Measurements from ENCODE around the gene TYK2. TPM values are rescaled to one million over a fixed set of nuclear protein-coding genes. Genes with fewer than 3 reads are reported as not detected.

TYK2 gene
- total and polyA plus RNA-seq, 2 of the 13 experiments (the other 11 are each of a cell fraction or from before 2014, with no cell fraction given) = 38.8 to 60.1 TPM

- peak; percentile 58 for TF ChIP-seq ELF3 (CRISPR knock-in tag; IDR thresholded peaks at IDR 0.05)
- TF ChIP-seq ZBTB38 (CRISPR knock-in tag; IDR thresholded peaks at IDR 0.05) = 0 out of 2 replicates have a peak, but pooled peaks have one; percentile 50
- no peak for TF ChIP-seq RORA (CRISPR knock-in tag; IDR thresholded peaks at IDR 0.05)
- TF ChIP-seq ZFP1 (CRISPR knock-in tag; IDR thresholded peaks at IDR 0.05) = peak; percentile 27; the same call in 1 of the 2 replicates
- TF ChIP-seq SKI (IDR thresholded peaks at IDR 0.05; ENCODE audit: partially characterized antibody) = no peak
- TF ChIP-seq CREBL2 (CRISPR knock-in tag; IDR thresholded peaks at IDR 0.05; ENCODE audit: borderline replicate concordance) = no peak
- peak; percentile 89 for TF ChIP-seq ARID4A (CRISPR knock-in tag; IDR thresholded peaks at IDR 0.05; ENCODE audit: borderline replicate concordance)
- no peak for TF ChIP-seq ZNF431 (CRISPR knock-in tag; IDR thresholded peaks at IDR 0.05; ENCODE audit: borderline replicate concordance, low read depth)
- TF ChIP-seq MXD3 (CRISPR knock-in tag; IDR thresholded peaks at IDR 0.05) = peak; percentile 59
- TF ChIP-seq ESRRA (CRISPR knock-in tag; IDR thresholded peaks at IDR 0.05; ENCODE audit: low read depth) = no peak
- TF ChIP-seq ZFY (CRISPR knock-in tag; IDR thresholded peaks at IDR 0.05) = peak; percentile 67
- TF ChIP-seq ZNF143 (CRISPR knock-in tag; IDR thresholded peaks at IDR 0.05) = no peak
- TF ChIP-seq CCDC6 (CRISPR knock-in tag; IDR thresholded peaks at IDR 0.05) = peak; percentile 65
- no peak for TF ChIP-seq MTF1 (CRISPR knock-in tag; IDR thresholded peaks at IDR 0.05)
- TF ChIP-seq THAP11 (CRISPR knock-in tag; IDR thresholded peaks at IDR 0.05) = peak; percentile 85
- TF ChIP-seq ZMAT5 (CRISPR knock-in tag; IDR thresholded peaks at IDR 0.05; ENCODE audit: borderline replicate concordance, low read depth) = no peak
- no peak for TF ChIP-seq ZNF646 (CRISPR knock-in tag; IDR thresholded peaks at IDR 0.05)
- TF ChIP-seq ZBTB42 (CRISPR knock-in tag; IDR thresholded peaks at IDR 0.05) = 0 out of 2 replicates have a peak, but pooled peaks have one; percentile 37
These were observed at the start of gene TYK2 (continued) for GRCh38 chr19:10380313-10381102.
